Hematopoietic multipotent progenitor cell treated with erythropoietin and hydrocortisone succinate and interleukin-3 and kit ligand, for 17 days (in vitro differentiated cells): ENCODE data around the gene TTC27.
"Not testable (repeated sequence)": the region's sequence is repeated elsewhere in the genome, so short reads cannot be mapped to it uniquely, and the experiment has no call there.

ENCODE experiments used
- DNase-seq: peaks from one replicate; pipeline ENCODE4 v3.0.0-alpha.2; 2015; ENCODE audit warnings: low spot score

TTC27 gene

DNA sequence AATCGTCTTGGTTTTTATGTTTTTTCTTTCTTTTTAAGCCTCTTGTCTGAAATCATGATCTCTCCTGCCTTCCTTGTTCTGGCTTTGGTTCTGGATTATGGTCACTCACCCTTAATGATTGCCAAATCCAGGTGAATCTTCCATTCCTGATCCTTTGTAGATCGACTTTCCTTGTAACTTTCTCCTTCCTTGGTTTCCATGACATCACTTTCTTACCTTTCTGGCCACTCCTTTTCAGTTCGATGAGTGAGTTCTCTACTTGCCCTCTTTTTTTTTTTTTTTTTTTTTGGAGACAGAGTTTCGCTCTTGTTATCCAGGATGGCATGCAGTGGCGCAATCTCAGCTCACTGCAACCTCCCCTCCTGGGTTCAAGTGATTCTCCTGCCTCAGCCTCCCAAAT is 179.8 kb downstream of the TTC27 start:
- no peak for DNase-seq

- DNase-seq = no peak
Measured at GRCh38 chr2:32810909-32811495, 183.2 kb downstream of the TTC27 start.

DNA sequence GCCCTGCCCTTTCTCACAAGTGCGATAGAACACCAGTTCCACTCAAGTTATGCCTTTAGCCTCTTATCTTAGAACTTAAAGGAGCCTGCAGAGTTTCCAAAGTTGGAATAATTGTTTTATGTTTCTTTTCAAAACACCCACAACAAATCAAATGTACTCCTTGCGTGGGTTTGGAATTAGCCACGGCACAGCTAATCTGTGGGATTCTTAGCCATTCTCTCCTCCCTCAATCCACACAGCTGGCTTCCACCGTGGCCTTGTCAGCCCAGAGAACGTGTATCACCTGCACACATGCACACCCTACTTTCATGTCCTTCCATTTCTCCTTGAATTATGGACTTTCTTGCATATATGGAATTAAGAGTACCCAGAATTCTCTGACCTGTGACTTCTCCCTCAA is 183.8 kb downstream of the TTC27 start:
- DNase-seq = no peak

DNA sequence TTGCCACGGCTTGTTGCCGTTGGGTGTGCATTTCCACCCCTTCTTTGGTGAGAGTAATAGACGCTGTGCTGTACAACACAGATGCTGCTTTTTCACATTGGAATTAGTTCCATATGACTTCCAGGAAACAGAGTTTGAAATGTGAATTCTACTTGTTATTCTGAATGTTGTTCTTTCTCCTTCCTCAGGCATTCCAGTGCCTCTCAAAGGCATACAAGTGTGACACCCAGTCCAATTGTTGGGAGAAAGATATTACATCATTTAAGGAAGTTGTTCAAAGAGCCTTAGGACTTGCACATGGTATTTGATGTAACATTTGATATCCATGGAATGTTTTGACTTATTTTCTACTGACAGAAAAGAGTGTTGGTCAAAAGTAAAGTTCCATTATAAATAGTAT is 184.5 kb downstream of the TTC27 start:
- DNase-seq = no peak

GRCh38 chr2:32820088-32820487 is 192.2 kb downstream of the TTC27 start:
- no peak for DNase-seq

DNA sequence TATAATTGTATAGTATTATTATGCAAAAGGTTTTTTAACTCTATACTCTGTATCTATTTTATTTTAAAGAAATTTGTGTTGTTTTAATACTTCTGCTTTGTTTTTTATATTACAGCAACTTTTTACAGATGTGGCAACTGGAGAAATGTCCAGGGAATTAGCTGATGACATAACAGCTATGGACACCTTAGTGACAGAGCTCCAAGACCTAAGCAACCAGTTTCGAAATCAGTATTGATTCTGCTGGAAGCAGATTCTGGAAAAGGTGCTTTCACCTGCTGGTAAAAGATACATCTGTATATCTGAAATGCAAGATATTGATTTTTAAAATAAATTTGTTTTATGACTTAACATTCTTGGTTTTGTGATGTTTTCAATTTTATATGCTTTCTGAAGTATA is 192.9 kb downstream of the TTC27 start:
- no peak for DNase-seq

- DNase-seq = no peak
Measured at GRCh38 chr2:32824070-32824809, 196.4 kb downstream of the TTC27 start.

DNA sequence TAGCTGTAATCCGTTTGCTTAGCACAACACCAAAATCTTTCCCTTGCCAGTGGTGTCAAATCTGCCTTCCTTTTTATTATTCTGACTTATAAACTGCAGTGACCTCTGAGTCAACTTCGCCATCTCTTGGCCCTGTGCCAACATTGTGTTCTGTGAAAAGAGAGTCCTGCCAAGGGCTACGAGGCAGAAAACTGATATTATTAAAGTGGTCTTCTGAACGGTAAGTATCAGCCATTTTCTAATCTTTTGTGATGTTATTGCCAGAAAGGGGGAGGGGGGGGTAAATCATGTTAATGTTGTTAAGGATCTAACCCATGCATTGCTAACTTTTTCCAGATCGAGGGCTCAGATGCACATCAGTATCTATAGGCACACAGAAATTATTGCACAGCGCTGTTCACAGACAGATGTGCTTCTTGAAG is 197.5 kb downstream of the TTC27 start:
- no peak for DNase-seq

GRCh38 chr2:32830196-32830595 is 202.3 kb downstream of the TTC27 start:
- DNase-seq = no peak

- DNase-seq = no peak
Measured at GRCh38 chr2:32832821-32833220, 205.0 kb downstream of the TTC27 start.

DNA sequence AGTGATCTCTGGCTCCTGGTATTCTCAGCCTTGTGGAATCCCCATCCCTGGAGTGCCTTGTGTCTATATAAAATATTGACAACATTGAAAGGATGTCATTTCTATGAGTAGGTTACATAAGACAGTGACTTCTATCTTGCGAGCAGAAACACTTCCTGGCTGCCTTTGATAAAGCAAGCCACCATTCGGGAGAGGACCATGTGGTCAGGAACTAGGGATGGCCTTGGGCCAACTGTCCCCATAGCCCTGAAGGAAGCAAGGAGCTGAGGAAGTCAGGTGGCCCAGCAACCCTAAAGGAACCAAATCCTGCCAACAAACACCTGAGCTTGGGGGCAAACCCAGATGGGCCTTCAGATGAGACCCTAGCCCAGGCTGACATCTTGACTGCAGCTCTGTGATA is 205.9 kb downstream of the TTC27 start:
- no peak for DNase-seq

- no peak for DNase-seq
Measured at GRCh38 chr2:32835148-32835547, 207.3 kb downstream of the TTC27 start.

DNA sequence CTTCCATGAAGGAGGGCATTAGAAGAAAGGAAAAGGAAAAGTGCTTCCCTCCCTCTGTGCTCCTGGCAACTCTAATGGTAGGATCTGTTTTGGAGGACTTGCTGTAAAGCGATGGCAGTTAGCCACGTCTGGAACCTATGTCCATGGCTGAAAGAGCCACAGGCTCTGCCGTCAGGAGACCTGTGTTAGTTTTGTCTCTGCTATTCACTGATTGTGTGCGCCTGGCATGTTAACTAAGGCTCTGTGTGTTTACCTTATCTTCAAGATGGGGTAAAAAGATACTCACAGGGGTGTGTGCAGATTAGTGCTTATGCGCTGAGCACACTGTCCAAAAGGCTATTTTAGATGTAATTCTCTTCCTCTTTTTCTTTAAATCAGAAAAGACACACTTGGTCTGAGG is 209.1 kb downstream of the TTC27 start:
- DNase-seq = no peak

GRCh38 chr2:32838418-32838817 is 210.6 kb downstream of the TTC27 start:
- no peak for DNase-seq

DNA sequence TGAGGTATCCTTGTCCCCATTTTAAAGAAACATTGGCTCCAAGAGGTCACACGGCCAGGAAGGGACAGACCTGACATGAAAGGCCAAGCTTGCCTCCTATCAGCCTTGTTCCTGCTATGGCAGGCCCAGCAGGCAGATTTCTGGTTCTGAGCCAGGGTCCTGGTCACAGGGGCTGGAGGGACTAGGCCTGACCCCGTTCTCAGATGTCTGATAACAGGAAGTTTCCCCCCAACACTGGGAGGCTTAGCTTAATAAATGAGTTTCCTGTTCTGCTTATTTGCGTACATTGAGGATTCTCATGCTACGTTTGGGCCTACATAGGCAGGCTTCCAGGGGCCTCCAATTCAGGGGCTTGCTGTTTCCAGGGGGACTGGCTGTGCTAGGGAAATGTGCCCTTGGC is 211.1 kb downstream of the TTC27 start:
- DNase-seq = no peak

- no peak for DNase-seq
Measured at GRCh38 chr2:32841931-32842898, 214.4 kb downstream of the TTC27 start.

DNA sequence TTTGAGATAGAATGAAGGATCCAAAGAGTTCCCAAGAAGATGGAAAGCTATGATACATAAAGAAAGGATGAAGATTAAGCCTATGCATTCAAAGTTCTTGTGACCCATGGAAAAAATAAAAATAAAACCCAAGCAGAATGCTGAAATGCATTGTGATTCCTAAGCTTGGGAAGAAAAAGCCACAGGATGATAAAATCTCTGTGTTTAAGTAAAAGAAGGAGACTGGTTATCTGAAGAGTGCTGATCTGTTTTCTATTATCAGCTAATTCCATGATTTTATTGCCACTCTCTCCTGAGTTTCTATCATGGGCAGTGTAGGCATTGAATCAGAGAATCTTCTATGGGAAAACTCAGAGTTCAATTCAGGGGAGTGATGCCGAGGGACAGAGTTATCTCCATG is 215.8 kb downstream of the TTC27 start:
- no peak for DNase-seq

GRCh38 chr2:32844253-32844652 is 216.4 kb downstream of the TTC27 start:
- DNase-seq = no peak

- DNase-seq = not testable (repeated sequence)
Measured at GRCh38 chr2:32846274-32846673, 218.4 kb downstream of the TTC27 start.

- DNase-seq = no peak
Measured at GRCh38 chr2:32847734-32848133, 219.9 kb downstream of the TTC27 start.

DNA sequence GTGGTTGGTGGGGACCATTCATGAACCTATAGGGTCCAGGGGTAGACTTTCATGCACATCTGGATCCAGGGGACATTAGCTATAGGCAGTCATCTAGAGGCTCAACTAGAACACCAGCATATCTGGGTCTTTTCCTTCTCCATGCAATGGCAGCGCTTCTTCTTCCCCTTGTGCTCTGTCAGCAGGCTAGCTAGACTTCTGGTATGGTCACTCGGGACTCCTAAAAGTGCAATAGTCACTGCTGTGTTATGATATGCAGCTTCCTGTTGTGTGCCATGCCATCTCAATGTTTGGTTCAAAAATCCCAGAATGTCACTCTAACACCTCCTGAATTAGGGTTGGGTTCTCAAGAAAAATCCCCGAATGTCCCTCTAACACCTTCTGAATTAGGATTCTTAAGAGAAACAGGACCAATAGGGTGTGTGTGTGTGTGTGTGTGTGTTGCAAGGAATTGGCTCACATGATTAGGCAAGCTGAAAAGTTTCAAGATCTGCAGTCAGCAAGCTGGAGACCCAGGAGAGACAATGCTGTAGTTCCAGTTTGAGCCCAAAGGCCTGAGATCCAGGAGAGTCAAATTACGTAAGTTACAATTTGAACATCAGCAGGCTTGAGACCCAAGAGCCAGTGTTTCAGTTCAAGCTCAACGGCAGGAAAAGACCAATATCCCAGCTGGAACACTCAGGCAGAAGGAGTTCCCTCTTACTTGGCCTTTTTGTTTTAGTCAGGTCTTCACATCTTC is 221.8 kb downstream of the TTC27 start:
- no peak for DNase-seq

DNA sequence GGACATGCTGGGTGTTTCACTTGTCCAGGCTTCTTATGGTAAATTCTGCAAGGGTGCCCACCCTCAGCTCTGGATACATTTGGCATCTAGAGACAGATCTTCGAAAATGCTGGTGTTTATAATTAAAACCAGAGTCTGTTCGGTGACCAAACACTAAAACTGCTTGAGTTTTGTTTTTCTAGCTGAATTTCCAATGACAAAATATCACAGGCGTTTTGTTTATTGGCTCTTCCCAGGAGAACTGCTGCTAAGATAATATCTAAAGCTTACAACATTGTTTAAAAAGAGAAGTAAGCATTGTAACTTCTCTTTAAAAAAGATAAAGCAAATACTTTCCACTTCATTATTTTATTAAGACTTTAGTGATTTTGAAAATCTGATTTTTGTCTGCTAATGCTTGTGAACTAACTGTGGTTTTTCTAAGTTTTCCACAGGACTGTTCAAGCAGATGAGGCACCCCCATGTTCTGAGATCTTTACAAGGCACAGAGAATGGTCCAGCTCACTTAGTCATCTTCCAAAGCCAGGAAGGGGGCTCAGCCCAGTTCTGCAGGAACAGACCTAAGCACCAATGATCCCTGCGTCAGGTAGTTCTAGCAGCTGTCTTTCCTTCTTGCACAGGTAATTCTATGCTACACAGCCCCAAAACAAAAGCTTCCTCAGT is 224.1 kb downstream of the TTC27 start:
- DNase-seq = no peak
